IPS-11a (cell line): ENCODE results near the gene ASPA.
"Not testable (repeated sequence)": the region's sequence is repeated elsewhere in the genome, so short reads cannot be mapped to it uniquely, and the experiment has no call there.

Source experiments
- H3K4me3 ChIP-seq: one replicate; pipeline ENCODE4 v1.5.1; 2013; ENCODE audit warnings: low read depth, low read length, control low read depth

ASPA gene

DNA sequence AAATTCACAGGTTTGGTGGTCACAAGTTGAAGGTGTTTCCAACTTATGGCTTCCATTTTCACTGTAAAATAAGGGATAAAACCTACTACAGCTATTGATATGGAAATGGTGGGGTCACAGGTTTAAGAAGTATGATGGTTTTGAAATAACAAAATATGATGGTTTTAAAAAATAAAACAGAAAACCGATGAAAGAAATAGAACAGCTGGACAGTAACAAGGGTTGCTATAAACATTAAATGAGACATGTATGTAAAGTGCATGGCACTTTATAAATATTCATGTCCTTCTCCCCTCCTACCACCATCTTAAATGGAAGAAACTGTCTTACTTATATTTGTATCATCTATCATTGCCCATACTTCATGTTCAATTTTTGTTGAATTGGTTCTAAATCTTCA is 31.3 kb downstream of the ASPA start:
- no peak overlapping the region for H3K4me3 ChIP-seq

GRCh38 chr17:3507869-3508268 is 32.1 kb downstream of the ASPA start:
- H3K4me3 ChIP-seq: no peak overlapping the region

DNA sequence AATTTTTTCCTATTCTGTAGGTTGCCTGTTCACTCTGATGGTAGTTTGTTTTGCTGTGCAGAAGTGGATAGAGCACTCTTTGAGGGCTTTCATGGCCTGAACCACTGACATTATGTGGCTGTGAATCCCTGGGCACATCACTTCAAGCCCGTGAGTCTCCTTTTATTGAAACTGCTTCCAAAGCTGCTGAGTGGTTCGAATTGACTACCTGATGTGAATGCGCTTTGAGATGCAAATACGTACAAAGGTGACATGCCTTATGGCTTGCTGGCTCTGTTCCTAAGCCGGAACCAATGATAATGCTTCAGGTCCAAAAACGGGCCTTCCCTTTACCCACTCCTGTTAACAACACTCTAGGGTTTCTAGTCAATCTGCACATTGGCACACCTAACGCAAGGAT is 34.3 kb downstream of the ASPA start:
- no peak overlapping the region for H3K4me3 ChIP-seq

DNA sequence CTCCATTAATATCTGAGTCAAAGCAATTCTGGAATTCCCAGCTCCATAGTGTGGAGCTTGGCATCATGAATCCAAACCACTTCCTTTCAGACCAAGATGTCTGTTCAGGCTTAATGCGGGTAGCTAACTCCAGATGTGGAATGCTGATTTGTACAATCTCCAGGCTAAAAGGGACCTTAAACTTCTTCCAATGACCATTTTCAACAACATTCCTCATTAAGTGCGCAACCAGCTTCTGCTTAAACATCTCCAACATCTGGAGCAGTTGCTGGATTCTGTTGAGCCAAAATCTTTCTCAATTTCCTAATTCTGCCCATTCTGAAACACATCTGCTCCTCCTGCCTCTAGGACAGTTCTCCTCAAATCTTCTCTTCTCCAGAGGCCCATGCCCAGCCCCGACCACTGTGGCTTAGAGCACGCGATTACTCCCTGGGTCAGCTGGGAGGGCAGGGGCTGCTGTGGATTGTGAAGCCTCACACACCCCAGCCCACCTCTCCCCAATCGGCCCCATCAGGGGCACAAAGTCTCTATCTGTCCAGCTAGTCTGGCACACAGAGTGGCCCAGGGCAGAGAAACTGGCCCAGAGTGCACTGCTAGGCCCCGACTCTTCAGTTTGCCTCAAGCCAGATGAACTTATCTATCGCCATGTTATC is 36.2 kb downstream of the ASPA start:
- no peak overlapping the region for H3K4me3 ChIP-seq

- H3K4me3 ChIP-seq: no peak overlapping the region
Measured at GRCh38 chr17:3512505-3513171, 36.8 kb downstream of the ASPA start.

DNA sequence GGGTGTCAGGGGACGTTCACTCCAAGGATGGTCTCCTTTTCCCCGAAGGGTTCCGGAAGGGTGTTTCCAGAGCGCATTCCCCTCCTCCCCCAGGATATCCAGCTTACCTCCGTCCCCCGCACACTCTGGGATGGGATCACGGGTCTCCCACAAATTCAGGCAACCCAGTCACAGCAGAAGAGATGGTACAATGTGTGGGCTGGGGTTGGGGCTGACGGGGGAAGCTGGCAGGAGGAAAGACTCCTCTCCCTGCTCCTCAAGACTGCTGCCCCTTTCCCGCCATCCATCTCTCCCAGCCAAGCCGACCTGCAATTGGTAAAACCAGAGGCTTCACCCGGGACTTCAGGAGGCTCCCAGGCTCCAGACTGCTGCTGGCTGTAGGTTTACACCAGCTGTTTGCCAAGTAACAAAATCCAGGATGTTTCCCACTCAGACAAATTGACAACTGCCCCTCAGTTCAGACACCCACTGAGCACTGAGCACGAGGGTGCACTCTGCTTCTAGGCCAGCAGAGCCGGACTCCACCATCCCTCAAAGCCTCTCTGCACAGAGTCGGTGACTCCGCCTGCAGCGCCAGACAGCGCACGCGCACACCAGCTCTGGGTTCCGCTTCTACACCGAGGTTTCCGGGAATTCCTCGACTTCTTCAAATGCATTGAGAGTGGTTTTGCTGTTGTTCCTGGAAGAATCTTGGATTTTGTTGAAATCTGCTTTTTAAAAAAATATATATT is 37.7 kb downstream of the ASPA start:
- no peak overlapping the region for H3K4me3 ChIP-seq

GRCh38 chr17:3514167-3514566 is 38.4 kb downstream of the ASPA start:
- not testable (repeated sequence) for H3K4me3 ChIP-seq

- no peak overlapping the region for H3K4me3 ChIP-seq
Measured at GRCh38 chr17:3514873-3515272, 39.1 kb downstream of the ASPA start.

GRCh38 chr17:3519472-3519871 is 43.7 kb downstream of the ASPA start:
- H3K4me3 ChIP-seq: not testable (repeated sequence)

GRCh38 chr17:3524024-3524423 is 48.2 kb downstream of the ASPA start:
- no peak overlapping the region for H3K4me3 ChIP-seq

- H3K4me3 ChIP-seq: no peak overlapping the region
Measured at GRCh38 chr17:3526491-3526890, 50.7 kb downstream of the ASPA start.

DNA sequence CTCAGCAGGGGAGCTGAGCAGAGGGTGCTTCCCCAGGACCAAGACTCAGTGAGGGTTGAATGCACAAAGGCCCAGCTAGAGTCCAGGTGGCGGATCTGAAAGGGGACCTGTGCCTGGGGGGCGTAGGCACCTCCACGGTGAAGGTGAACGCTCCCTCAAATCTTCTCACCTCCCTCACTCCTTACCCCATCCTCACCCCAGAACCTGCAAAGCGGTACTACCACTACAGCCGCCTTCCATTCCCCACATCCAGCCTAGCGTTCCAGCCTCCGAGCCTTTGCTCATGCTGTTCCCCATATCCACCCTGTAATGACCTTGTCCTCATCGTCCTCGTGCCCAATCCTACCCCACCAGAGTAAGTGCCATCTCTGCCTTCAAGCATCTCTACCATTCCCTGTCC is 51.2 kb downstream of the ASPA start:
- H3K4me3 ChIP-seq: no peak overlapping the region

- H3K4me3 ChIP-seq: no peak overlapping the region
Measured at GRCh38 chr17:3527468-3527867, 51.7 kb downstream of the ASPA start.

GRCh38 chr17:3527896-3528295 is 52.1 kb downstream of the ASPA start:
- H3K4me3 ChIP-seq: no peak overlapping the region

- H3K4me3 ChIP-seq: no peak overlapping the region
Measured at GRCh38 chr17:3528403-3528851, 52.6 kb downstream of the ASPA start.

DNA sequence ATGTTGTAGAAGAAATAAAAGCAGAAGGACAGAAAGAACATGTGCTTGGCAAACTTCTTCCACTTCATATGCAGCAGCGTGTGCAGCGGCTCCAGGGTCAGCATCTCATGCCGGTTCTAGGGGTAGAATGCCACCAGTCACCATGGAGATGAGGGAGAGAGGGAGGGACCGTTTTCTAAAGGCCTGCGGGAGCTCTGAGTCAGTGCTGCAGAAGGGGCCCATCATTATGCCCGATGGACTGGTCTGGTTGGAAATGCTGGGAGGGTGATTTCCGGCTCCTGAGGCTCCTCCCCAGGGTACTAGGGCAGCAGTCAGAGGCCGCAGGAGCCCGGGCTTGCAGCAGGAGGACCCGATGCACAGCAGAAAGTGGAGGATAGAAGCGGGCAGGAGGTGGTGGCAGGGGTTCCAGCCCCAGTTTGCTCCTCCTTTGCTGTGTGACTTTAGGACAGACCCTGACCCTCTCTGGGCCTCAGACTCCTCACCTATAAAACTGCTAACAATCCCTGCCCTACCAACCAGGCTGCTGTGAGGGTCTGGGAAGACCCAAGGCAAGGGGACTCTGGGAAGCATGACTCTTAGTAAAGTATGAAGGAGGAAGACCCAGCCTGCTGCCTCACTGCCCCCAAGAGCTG is 53.2 kb downstream of the ASPA start:
- no peak overlapping the region for H3K4me3 ChIP-seq

GRCh38 chr17:3529817-3530741 is 54.3 kb downstream of the ASPA start:
- H3K4me3 ChIP-seq: no peak overlapping the region

GRCh38 chr17:3531266-3532101 is 55.7 kb downstream of the ASPA start:
- H3K4me3 ChIP-seq: no peak overlapping the region

GRCh38 chr17:3532106-3532858 is 56.5 kb downstream of the ASPA start:
- no peak overlapping the region for H3K4me3 ChIP-seq
